HUES6 (cell line): ENCODE results near the gene CCDC170.

ENCODE experiments used
- H3K27ac ChIP-seq: 2 replicates; pipeline ENCODE4 v1.7.0; 2013; ENCODE audit warnings: low read depth, mild to moderate bottlenecking, low read length, inconsistent platforms
- H3K27me3 ChIP-seq: 2 replicates; pipeline ENCODE4 v1.6.1; 2013; ENCODE audit warnings: low read length; ENCODE audit not compliant: control insufficient read depth, insufficient read depth
- H3K36me3 ChIP-seq: 2 replicates; pipeline ENCODE4 v1.6.1; 2013; ENCODE audit warnings: low read length; ENCODE audit not compliant: control insufficient read depth, insufficient read depth
- H3K4me1 ChIP-seq: 2 replicates; pipeline ENCODE4 v1.6.1; 2013; ENCODE audit warnings: low read length; ENCODE audit not compliant: control insufficient read depth, insufficient read depth
- H3K4me3 ChIP-seq: 2 replicates; pipeline ENCODE4 v1.5.1; 2013; ENCODE audit warnings: low read depth, low read length
- H3K9ac ChIP-seq: one replicate; pipeline ENCODE4 v1.6.1; 2013; ENCODE audit warnings: mild to moderate bottlenecking, low read length
- H3K9me3 ChIP-seq: 2 replicates; pipeline ENCODE4 v1.6.1; 2013; ENCODE audit warnings: low read depth, low read length; ENCODE audit not compliant: control insufficient read depth, insufficient read depth

The CCDC170 gene

DNA sequence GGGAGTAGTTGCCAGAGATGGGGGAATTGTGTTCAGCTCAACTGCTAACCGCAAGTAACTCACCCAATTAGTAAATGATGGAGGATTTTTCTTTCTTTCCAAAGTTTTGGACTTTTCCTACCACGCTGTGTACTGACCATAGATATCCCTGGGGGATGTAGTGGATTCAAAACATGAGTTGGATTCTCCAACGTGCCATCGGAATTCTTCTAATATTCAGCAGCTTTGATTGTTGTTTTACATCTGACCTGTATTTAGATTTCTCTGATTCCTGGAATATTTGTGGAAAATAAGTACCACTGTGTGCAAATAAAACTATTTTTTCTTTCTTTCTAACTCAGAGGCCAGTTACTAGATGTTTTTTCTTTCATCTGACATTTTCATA, 1.1 kb downstream of the CCDC170 start:
- H3K4me3 ChIP-seq = peak overlapping the region; percentile 68
- H3K27ac ChIP-seq = no peak overlapping the region
- H3K9ac ChIP-seq = no peak overlapping the region
- H3K36me3 ChIP-seq = no peaks in the 10 kb centered on the region
- H3K4me1 ChIP-seq = peaks cover 11% of the 10 kb centered on the region; the same call in 1 of the 2 replicates
- H3K27me3 ChIP-seq = peaks cover 43% of the 10 kb centered on the region
- H3K9me3 ChIP-seq = no peaks in the 10 kb centered on the region

GRCh38 chr6:151495380-151495779, 1.6 kb downstream of the CCDC170 start:
- Histone ChIP-seq H3K27me3 (peaks cover 43% of the 10 kb centered on the region), H3K4me1 (peaks cover 11% of the 10 kb centered on the region; the same call in 1 of the 2 replicates), H3K27ac (no peak overlapping the region), H3K9me3 (no peaks in the 10 kb centered on the region), H3K9ac (no peak overlapping the region), H3K36me3 (no peaks in the 10 kb centered on the region), H3K4me3 (no peak overlapping the region)

GRCh38 chr6:151497905-151498304, 4.1 kb downstream of the CCDC170 start:
- Histone ChIP-seq H3K9me3 (no peaks in the 10 kb centered on the region), H3K4me3 (no peak overlapping the region), H3K4me1 (peaks cover 16% of the 10 kb centered on the region), H3K9ac (no peak overlapping the region), H3K36me3 (no peaks in the 10 kb centered on the region), H3K27me3 (peaks cover 38% of the 10 kb centered on the region), H3K27ac (no peak overlapping the region)

DNA sequence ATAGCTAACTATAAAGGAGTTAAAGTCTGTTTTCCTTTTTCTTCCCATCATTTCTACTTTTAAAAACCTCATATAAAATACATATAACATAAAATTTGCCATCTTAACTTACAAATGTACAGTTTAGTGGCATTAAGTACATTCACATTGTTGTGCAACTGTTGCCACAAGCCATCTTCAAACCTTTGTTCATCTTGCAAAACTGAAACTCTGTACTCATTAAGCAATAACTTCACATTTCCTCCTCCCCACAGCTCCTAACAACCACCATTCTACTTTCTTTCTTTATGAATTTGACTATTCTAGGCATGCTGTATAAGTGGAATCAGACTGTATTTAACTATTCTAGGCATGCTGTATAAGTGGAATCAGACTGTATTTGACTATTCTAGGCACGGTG, 4.5 kb downstream of the CCDC170 start:
- H3K27ac ChIP-seq = no peak overlapping the region

DNA sequence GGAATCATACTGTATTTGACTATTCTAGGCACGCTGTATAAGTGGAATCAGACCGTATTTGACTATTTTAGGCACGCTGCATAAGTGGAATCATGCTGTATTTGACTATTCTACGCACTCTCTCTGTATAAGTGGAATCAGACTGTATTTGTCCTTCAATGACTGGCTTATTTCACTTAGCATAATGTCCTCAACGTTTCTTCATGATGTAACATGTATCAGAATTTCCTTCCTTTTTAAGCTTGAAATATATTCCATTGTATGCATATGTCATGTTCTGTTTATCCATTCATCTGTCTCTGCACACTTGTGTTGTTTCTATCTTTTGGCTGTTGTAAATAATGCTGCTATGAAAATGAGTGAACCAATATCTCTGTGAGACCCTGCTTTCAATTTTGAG, 5.7 kb downstream of the CCDC170 start:
- H3K9me3 ChIP-seq = no peaks in the 10 kb centered on the region
- peaks cover 21% of the 10 kb centered on the region for H3K27me3 ChIP-seq
- no peak overlapping the region for H3K9ac ChIP-seq
- H3K36me3 ChIP-seq = no peaks in the 10 kb centered on the region
- peaks cover 16% of the 10 kb centered on the region for H3K4me1 ChIP-seq
- no peak overlapping the region for H3K4me3 ChIP-seq
- no peak overlapping the region for H3K27ac ChIP-seq

More for the DNA sequence above, 4.5 kb downstream of the CCDC170 start:
- H3K9me3 ChIP-seq = no peaks in the 10 kb centered on the region
- H3K27me3 ChIP-seq = peaks cover 34% of the 10 kb centered on the region
- H3K4me1 ChIP-seq = peaks cover 16% of the 10 kb centered on the region
- no peak overlapping the region for H3K9ac ChIP-seq
- no peaks in the 10 kb centered on the region for H3K36me3 ChIP-seq
- no peak overlapping the region for H3K4me3 ChIP-seq

DNA sequence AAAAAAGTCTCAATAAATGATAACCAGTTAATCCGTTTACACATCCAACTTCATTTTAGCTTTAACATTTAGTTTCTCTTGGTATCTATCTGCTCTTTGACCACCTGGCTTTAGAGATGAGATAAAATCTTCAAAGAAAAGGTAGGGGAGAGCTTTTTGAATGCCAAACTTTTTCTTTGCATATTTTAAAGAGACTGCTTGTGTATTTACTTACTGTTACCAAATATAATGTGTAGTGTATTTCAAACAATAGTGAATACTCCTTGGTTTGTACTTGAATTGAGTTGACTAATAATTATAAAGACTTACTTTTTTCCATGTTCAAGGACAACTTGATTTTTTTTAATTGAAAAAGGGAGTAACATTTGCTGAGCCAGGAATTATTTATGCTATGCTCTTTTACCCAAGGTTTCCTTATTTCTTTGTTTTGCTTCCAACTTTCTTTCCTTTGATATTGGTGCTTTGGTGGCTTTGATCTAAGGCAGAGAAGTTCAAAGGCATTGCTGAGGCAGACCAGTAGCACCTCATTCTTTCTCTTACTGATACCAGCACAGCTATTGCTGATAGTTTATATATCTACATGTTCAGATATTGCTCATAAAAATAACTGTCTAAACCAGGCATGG, 7.8 kb downstream of the CCDC170 start:
- H3K4me3 ChIP-seq = no peak overlapping the region
- peaks cover 4% of the 10 kb centered on the region; the same call in 1 of the 2 replicates for H3K27me3 ChIP-seq
- no peak overlapping the region for H3K9ac ChIP-seq
- no peaks in the 10 kb centered on the region for H3K36me3 ChIP-seq
- H3K4me1 ChIP-seq = peaks cover 16% of the 10 kb centered on the region
- no peak overlapping the region for H3K27ac ChIP-seq
- H3K9me3 ChIP-seq = no peaks in the 10 kb centered on the region

DNA sequence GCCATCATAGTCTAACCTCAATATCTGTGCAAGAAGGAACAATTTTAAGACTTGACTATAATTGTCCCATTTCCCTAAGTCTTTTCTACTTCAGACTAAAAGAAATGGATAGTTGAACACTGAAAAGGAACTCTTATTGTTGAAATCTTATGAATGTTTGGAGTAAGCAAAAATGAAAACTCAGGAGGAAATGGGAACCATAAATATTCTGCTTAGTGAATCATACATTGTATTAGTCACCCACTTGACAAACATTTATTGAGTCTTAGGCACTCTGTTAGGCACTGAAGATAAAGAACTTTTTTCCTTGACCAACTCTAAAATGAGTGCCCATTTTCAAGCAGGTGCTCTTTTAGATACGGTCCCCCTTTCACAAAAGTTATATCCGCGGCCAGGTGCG, 8.7 kb downstream of the CCDC170 start:
- Histone ChIP-seq H3K27ac (no peak overlapping the region), H3K4me1 (peaks cover 20% of the 10 kb centered on the region), H3K9ac (no peak overlapping the region), H3K36me3 (no peaks in the 10 kb centered on the region), H3K27me3 (no peaks in the 10 kb centered on the region), H3K4me3 (no peak overlapping the region), H3K9me3 (no peaks in the 10 kb centered on the region)

DNA sequence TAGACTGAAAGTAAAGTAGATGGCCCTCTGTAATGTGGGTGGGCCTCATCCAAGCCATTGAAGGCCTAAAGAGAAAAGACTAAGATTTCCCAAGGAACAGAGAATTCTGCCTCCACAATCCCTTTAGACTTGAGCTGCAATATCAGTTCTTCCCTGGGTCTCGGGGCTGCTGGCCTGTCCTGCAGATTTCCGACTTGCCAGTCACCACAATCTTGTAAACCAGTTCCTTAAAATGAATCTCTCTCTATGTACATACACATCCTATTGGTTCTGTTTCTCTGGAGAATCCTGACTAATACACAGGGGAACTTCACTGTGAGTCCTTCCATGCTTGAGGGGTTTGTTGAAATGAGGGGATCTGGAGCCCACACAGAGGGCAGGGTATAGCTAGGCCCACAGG, 12.9 kb downstream of the CCDC170 start:
- no peak overlapping the region for H3K4me3 ChIP-seq
- H3K27ac ChIP-seq = peak overlapping the region; percentile 57; the same call in 1 of the 2 replicates
- peak overlapping the region; percentile 16 for H3K9ac ChIP-seq
- H3K27me3 ChIP-seq = no peaks in the 10 kb centered on the region
- H3K4me1 ChIP-seq = peaks cover 9% of the 10 kb centered on the region
- H3K36me3 ChIP-seq = no peaks in the 10 kb centered on the region
- no peaks in the 10 kb centered on the region for H3K9me3 ChIP-seq

DNA sequence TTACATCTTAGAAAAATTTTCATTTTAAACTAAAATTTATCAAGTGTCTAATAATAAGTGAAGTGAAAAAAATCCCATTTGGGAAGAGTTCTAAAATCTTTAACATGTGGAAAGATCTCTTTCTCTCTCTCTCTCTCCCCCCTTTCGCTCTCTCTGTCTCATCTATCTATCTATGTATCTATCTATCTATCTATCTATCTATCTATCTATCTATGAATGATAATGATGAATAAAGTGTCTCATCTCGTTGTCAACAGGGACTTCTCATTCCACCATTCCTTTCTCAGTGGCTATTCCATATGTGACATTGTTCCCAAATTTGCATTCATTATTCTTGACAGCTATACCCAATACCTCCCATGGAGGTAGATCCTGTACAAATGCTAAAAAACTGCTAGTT, 15.2 kb downstream of the CCDC170 start:
- H3K4me3 ChIP-seq = no peak overlapping the region
- no peaks in the 10 kb centered on the region for H3K9me3 ChIP-seq
- no peak overlapping the region for H3K9ac ChIP-seq
- H3K36me3 ChIP-seq = no peaks in the 10 kb centered on the region
- H3K27me3 ChIP-seq = no peaks in the 10 kb centered on the region
- H3K4me1 ChIP-seq = peaks cover 7% of the 10 kb centered on the region
- H3K27ac ChIP-seq = no peak overlapping the region

DNA sequence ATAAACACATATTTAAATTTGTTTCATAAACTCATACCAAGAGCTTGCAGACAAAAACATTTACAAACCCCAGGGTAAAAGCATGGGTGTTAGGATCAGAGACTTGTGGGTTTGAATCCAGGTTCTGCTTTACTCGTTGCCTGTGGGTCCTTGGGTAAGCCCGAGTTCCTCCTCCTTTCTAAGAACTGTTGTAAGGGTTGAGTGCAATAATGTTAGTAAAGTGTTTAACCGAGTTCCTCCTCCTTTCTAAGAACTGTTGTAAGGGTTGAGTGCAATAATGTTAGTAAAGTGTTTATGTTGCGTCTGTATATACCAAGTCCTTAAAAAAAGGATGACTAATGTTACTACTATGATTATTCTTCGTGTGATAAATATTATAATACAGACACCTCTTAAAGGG, 18.7 kb downstream of the CCDC170 start:
- Histone ChIP-seq H3K4me1 (no peaks in the 10 kb centered on the region), H3K9me3 (peaks cover 16% of the 10 kb centered on the region)

DNA sequence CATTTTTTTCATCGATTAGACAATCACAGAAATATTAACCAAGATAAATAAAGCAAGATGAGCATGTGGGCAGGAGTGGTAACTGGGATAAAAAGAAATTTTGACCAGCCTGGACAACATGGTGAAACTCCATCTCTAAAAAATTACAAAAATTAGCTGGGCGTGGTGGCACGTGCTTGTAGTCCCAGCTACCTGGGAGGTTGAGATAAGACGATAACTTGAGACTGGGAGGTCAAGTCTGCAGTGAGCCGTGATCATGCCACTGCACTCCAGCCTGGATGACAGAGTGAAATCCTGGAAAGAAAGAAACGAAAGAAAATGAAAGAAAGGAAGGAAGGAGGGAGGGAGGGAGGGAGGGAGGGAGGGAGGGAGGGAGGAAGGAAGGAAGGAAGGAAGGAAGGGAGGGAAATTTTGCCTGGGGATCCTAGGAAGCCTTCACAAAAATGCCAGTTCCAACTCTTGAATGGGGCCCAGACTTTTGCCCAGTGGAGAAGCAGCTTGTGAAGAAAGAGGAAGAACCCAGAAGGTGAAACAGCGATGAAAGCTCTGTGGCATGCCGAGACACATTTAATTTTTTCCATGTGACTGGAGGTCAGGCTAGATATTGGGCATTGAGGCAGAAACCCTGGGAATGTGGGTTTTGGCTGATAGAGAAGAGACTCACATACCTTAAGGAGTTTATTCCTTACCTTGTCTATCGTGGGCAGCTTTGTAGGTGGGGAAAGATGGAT, 20.3 kb downstream of the CCDC170 start:
- no peak overlapping the region for H3K27ac ChIP-seq
- H3K4me3 ChIP-seq = no peak overlapping the region
- H3K9me3 ChIP-seq = peaks cover 31% of the 10 kb centered on the region
- H3K36me3 ChIP-seq = no peaks in the 10 kb centered on the region
- H3K9ac ChIP-seq = no peak overlapping the region
- no peaks in the 10 kb centered on the region for H3K27me3 ChIP-seq
- H3K4me1 ChIP-seq = no peaks in the 10 kb centered on the region

More for the DNA sequence above, 18.7 kb downstream of the CCDC170 start:
- Histone ChIP-seq H3K27ac (no peak overlapping the region), H3K36me3 (no peaks in the 10 kb centered on the region), H3K9ac (no peak overlapping the region), H3K27me3 (no peaks in the 10 kb centered on the region), H3K4me3 (no peak overlapping the region)
